ENCODE data around the gene TREH.

The TREH gene

DNA sequence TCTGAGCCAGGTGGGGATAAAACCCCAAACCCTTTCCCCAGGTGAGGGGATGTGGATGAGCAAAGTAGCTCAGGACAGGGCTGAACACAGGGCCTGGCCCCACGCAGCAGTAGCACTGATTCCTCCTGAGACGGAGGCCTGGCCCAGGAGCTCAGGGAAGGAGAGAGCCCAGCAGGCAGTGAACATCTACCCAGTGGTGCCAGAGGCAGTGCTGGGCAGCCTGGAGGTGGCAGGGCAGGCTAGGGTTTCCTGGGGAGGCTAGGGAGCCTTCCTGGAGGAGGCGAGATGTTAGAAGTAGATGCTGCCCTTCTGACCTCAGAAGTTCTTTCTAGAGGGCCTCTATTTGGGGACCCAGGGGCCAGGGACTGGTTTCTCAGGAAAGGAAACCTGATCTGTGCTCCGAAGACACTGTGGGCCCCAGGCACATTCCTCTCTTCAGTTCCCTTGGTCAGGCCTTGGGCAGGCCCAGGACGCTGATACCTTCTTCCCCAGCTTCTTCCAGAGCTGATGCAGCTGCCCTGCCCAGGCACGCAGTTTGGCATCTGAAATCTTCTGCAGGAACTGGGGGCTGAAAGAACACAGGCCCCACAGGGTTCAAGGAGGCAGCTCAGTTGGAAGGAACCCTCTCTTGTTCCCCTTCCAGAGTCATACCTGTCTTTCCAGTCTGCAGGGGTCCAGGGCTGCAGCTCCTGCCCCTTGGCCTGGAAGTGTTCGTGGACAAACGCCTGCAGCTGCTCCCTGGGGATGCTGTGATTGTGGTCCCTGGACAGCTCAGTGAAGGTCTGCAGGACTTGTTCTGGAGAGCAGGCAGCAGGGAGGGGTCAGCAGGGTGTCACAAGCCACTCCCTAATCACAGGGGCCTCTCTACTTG is 16.8 kb downstream of the TREH start:
- no peaks in the 10 kb centered on the region for H3K36me3 Mint-ChIP-seq (ENCODE audit: low read depth)
- no peaks in the 10 kb centered on the region for H3K9me3 Mint-ChIP-seq
- H3K27me3 Mint-ChIP-seq (ENCODE audit: low read depth), result no peaks in the 10 kb centered on the region
- no peak overlapping the region for H3K27ac Mint-ChIP-seq
- no peaks in the 10 kb centered on the region for H3K4me1 Mint-ChIP-seq (ENCODE audit: low read depth)
- no peak overlapping the region for H3K4me3 Mint-ChIP-seq

- Mint-ChIP-seq H3K4me3 (no peak overlapping the region), H3K9me3 (no peaks in the 10 kb centered on the region), H3K4me1 (ENCODE audit: low read depth) (no peaks in the 10 kb centered on the region), H3K27me3 (ENCODE audit: low read depth) (no peaks in the 10 kb centered on the region), H3K27ac (no peak overlapping the region), H3K36me3 (ENCODE audit: low read depth) (no peaks in the 10 kb centered on the region)
Observed at GRCh38 chr11:118661425-118662301, 17.8 kb downstream of the TREH start.

GRCh38 chr11:118660681-118661424 is 18.6 kb downstream of the TREH start:
- no peaks in the 10 kb centered on the region for H3K4me1 Mint-ChIP-seq (ENCODE audit: low read depth)
- H3K27me3 Mint-ChIP-seq (ENCODE audit: low read depth), result no peaks in the 10 kb centered on the region
- no peaks in the 10 kb centered on the region for H3K36me3 Mint-ChIP-seq (ENCODE audit: low read depth)
- H3K4me3 Mint-ChIP-seq, result no peak overlapping the region
- H3K27ac Mint-ChIP-seq, result no peak overlapping the region
- H3K9me3 Mint-ChIP-seq, result no peaks in the 10 kb centered on the region

- no peaks in the 10 kb centered on the region for H3K27me3 Mint-ChIP-seq (ENCODE audit: low read depth)
- H3K36me3 Mint-ChIP-seq (ENCODE audit: low read depth), result no peaks in the 10 kb centered on the region
- H3K4me3 Mint-ChIP-seq, result no peak overlapping the region
- no peaks in the 10 kb centered on the region for H3K4me1 Mint-ChIP-seq (ENCODE audit: low read depth)
- no peaks in the 10 kb centered on the region for H3K9me3 Mint-ChIP-seq
- H3K27ac Mint-ChIP-seq, result no peak overlapping the region
Observed at GRCh38 chr11:118659953-118660680, 19.3 kb downstream of the TREH start.

- no peak overlapping the region for H3K4me3 Mint-ChIP-seq
- no peaks in the 10 kb centered on the region for H3K27me3 Mint-ChIP-seq (ENCODE audit: low read depth)
- H3K9me3 Mint-ChIP-seq, result no peaks in the 10 kb centered on the region
- H3K36me3 Mint-ChIP-seq (ENCODE audit: low read depth), result no peaks in the 10 kb centered on the region
- no peak overlapping the region for H3K27ac Mint-ChIP-seq
- H3K4me1 Mint-ChIP-seq (ENCODE audit: low read depth), result no peaks in the 10 kb centered on the region
Observed at GRCh38 chr11:118659314-118659952, 20.0 kb downstream of the TREH start.

DNA sequence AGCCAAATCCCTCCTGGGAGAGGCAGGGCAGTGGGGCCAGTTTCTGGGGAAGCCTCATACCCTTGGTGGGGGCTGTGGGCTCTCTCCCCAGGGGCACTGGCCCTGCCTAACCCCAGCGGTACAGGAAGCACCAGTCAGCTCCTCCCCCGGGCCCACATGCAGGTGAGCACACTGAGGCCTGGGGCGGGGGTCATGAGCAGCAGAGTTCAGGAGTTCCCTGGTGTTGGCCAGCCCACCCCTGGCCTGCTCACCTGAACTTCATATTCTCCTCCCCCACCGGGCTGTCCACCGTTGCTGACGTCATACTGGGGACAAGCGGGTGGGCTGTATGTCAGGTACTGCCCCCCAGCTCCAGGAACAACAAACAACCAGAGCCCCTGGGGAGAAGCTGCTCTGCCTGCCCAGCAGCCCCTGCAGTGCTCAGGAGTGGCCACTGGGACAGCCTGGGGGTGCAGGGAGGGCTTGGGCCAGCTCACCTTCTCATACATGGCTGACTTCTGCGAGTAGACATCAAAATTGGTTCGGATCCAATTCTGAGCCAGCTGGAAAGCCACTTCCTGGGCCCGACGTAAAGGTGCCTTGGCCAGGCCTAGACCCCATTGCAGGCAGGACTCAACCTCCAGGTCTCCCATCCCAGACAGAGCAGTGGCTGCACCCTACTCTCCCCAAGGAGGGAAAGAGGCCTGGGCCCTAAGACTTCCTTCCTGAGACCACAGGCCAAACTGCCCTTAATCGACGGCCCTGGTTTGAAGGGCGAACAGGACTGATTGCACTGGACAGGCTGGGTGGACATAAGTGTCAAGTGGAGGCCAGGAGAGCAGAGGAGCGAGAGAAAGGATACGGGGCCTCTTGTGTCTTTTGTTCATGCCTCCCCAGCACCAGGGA is 20.8 kb downstream of the TREH start:
- no peaks in the 10 kb centered on the region for H3K36me3 Mint-ChIP-seq (ENCODE audit: low read depth)
- no peak overlapping the region for H3K27ac Mint-ChIP-seq
- no peaks in the 10 kb centered on the region for H3K9me3 Mint-ChIP-seq
- H3K4me3 Mint-ChIP-seq, result no peak overlapping the region
- no peaks in the 10 kb centered on the region for H3K27me3 Mint-ChIP-seq (ENCODE audit: low read depth)
- H3K4me1 Mint-ChIP-seq (ENCODE audit: low read depth), result no peaks in the 10 kb centered on the region

DNA sequence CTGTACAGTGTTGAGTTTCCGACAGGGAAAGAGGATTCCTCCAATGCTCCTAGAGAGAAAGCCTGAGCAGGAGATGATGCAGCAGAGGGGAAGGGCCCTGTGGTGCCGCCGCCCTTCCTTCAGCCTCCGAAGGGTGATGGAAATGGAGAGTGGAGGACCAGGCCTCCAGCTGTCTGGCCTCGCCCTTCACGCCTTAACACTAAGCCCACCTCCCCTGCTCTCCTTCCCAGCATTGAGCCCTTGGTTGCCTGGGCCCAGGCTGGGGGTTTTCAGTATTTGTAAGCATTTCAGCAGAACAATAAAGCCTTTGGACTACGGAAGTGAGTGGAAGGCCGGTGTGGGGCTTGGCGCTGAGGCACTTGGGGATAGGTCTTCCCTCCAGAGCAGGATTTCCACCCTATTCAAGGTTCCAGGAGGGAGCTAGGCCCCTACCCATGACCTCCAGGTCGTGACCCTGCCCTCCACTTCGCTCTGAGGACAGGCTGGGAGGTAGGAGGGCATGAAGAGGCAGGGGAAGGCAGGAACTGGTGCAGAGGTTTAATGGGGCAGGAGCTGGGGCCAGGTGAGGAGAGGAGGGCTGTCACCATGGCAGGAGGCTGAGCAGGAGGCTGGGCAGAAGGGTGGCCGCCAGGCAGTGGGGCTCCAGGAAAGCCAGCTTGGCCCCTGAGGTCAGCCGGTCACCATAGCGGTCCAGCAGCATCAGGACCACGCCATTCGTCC is 21.6 kb downstream of the TREH start:
- no peak overlapping the region for H3K4me3 Mint-ChIP-seq
- no peaks in the 10 kb centered on the region for H3K9me3 Mint-ChIP-seq
- H3K27ac Mint-ChIP-seq, result no peak overlapping the region
- H3K27me3 Mint-ChIP-seq (ENCODE audit: low read depth), result no peaks in the 10 kb centered on the region
- peaks cover under 1% of the 10 kb centered on the region for H3K4me1 Mint-ChIP-seq (ENCODE audit: low read depth)
- H3K36me3 Mint-ChIP-seq (ENCODE audit: low read depth), result no peaks in the 10 kb centered on the region

- Mint-ChIP-seq H3K27me3 (ENCODE audit: low read depth) (no peaks in the 10 kb centered on the region), H3K4me1 (ENCODE audit: low read depth) (peaks cover 6% of the 10 kb centered on the region), H3K4me3 (no peak overlapping the region), H3K9me3 (no peaks in the 10 kb centered on the region), H3K27ac (no peak overlapping the region), H3K36me3 (ENCODE audit: low read depth) (no peaks in the 10 kb centered on the region)
Observed at GRCh38 chr11:118657238-118657637, 22.2 kb downstream of the TREH start.

DNA sequence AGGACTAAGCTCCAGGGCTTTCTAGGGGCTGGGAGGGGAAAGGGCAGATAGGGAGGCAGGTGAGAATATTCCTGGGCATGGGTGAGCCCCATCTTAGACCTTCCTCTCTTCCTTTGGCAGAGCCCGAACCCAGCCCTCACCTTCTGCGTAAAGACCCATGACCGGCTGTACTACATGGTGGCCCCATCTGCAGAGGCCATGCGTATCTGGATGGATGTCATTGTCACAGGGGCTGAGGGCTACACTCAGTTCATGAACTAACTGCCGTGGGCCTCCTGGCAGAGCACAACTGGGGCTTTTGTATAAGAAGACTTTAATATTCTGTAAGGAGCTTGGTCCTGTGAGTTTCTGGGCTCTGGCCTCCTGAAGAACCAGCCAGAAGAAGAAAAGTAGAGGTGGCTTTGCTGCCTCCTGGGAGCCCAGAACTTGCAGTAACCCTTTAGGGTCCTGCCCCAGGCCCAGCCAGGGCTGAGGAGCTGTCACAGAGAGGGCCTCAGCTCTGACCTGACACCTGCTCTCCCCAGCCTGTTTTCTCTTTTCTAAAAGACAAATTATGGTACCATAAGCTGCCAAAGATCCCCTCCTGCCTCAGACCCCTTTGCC is 22.8 kb downstream of the TREH start:
- no peaks in the 10 kb centered on the region for H3K36me3 Mint-ChIP-seq (ENCODE audit: low read depth)
- H3K4me3 Mint-ChIP-seq, result no peak overlapping the region
- no peaks in the 10 kb centered on the region for H3K9me3 Mint-ChIP-seq
- no peaks in the 10 kb centered on the region for H3K27me3 Mint-ChIP-seq (ENCODE audit: low read depth)
- peaks cover 6% of the 10 kb centered on the region for H3K4me1 Mint-ChIP-seq (ENCODE audit: low read depth)
- H3K27ac Mint-ChIP-seq, result no peak overlapping the region

DNA sequence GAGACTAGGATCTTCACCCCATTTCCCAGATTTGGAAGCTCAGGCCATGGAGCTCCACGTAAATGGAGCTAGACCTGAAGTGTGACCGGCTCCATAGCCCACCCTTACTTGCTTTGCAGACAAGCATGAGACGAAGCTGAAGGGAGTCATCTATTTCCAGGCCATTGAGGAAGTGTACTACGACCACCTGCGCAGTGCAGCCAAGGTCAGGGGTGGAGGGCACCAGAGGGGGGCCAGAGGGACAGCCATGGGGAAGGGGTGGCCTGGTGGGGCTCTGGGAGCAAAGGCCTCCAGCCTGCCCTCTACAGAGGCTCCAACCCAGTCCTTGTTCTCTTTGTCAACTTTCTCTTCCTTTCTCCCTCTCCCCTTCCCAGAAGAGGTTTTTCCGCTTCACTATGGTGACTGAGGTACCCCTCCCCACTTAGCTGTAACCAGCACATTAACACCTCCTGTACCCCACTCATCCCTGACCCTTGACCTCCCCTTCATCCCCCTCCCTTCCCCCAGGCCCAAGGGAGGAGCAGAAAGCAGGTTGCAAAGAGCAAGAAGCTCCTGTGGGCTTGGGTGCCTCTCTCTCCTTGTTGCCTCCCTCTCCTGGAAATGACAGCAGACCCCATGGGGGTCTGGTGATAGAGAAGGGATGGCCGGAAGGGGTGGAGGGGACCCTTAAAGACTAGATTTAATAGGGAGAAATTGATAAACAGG is 23.8 kb downstream of the TREH start:
- H3K27ac Mint-ChIP-seq, result no peak overlapping the region
- H3K4me1 Mint-ChIP-seq (ENCODE audit: low read depth), result peaks cover 6% of the 10 kb centered on the region
- H3K9me3 Mint-ChIP-seq, result no peaks in the 10 kb centered on the region
- no peaks in the 10 kb centered on the region for H3K36me3 Mint-ChIP-seq (ENCODE audit: low read depth)
- no peaks in the 10 kb centered on the region for H3K27me3 Mint-ChIP-seq (ENCODE audit: low read depth)
- H3K4me3 Mint-ChIP-seq, result no peak overlapping the region

GRCh38 chr11:118653684-118654390 is 25.6 kb downstream of the TREH start:
- H3K27ac Mint-ChIP-seq, result no peak overlapping the region
- no peak overlapping the region for H3K4me3 Mint-ChIP-seq
- H3K36me3 Mint-ChIP-seq (ENCODE audit: low read depth), result no peaks in the 10 kb centered on the region
- no peaks in the 10 kb centered on the region for H3K27me3 Mint-ChIP-seq (ENCODE audit: low read depth)
- peaks cover 6% of the 10 kb centered on the region for H3K4me1 Mint-ChIP-seq (ENCODE audit: low read depth)
- H3K9me3 Mint-ChIP-seq, result no peaks in the 10 kb centered on the region

Measured in T-helper 1 cell treated with Interleukin-12 subunit alpha and Interleukin-12 subunit beta and Interleukin-4 antibody, amounts not matched to agents 30 μg/mL and 1 μg/mL, for 36 hours (primary cell).